Left lung (tissue), 8 donors: Measurements from ENCODE around the gene LRMDA. TPM values are rescaled to one million over a fixed set of nuclear protein-coding genes. Genes with fewer than 3 reads are reported as not detected.

Experiments used
- microRNA-seq, 2 donors: library from miRNA; unstranded; fragments of <30 nt; microRNA quantifications; one replicate each; pipeline ENCODE4, GENCODE V29; 2019
- polyA plus RNA-seq, 6 donors: library from polyadenylated mRNA; unstranded; fragments of 120-200 nt; gene quantifications; one replicate each; pipeline ENCODE4 v1.2.1, GENCODE V29; 2013; ENCODE audit not compliant: insufficient read length in 6 of 6
- total RNA-seq, 2 donors: library from RNA; stranded (reverse); fragmentation: NEBNext Ultra II Directional; extraction: Animal tissue kit (Norgen Biotek cat#: 25700); gene quantifications; one replicate each; pipeline ENCODE4 v1.2.1, GENCODE V29; 2021
- donor health status: DM: no; HTN: yes; CAD: no.
- donor health status: DM: no; HTN: no; CAD: no.

LRMDA gene
- total and polyA plus RNA-seq, 8 donors = 13.9 to 23.6 (median 18.7) TPM

Small RNA genes within 50 kb of the gene (microRNA-seq; reads per million reads assigned to microRNA genes)
- 0 reads per million in 2 donors for gene MIR606

Other genes starting within 250 kb of the LRMDA start
- gene VDAC2, start 220.8 kb upstream of the LRMDA start, total RNA-seq = 100 to 1,000 TPM; 151 to 155 TPM
- gene VDAC2, start 220.8 kb upstream of the LRMDA start, polyA plus RNA-seq = 100 to 1,000 TPM; 140 to 187 (median 178) TPM
- gene COMTD1, start 195.7 kb upstream of the LRMDA start, total RNA-seq = 10 to 100 TPM; 18.6 to 26.5 TPM
- gene COMTD1, start 195.7 kb upstream of the LRMDA start, polyA plus RNA-seq = 1 to 10 TPM; 3.4 to 4.7 (median 4.3) TPM
- 10 to 100 TPM; 32.7 to 34.2 TPM for gene ZNF503, start 29.9 kb upstream of the LRMDA start, total RNA-seq
- 10 to 100 TPM; 39.5 to 71.4 (median 52.1) TPM for gene ZNF503, start 29.9 kb upstream of the LRMDA start, polyA plus RNA-seq